GM18867 (cell line): ENCODE results near the gene RNF138.
"Not testable (repeated sequence)": the region's sequence is repeated elsewhere in the genome, so short reads cannot be mapped to it uniquely, and the experiment has no call there.

Experiments
- ATAC-seq: cut with Tn5 transposase; IDR thresholded peaks from one replicate; pipeline ENCODE4 v1.9.1; 2021; ENCODE audit warnings: mild to moderate bottlenecking, moderate library complexity; ENCODE audit not compliant: unreplicated experiment

Gene RNF138

DNA sequence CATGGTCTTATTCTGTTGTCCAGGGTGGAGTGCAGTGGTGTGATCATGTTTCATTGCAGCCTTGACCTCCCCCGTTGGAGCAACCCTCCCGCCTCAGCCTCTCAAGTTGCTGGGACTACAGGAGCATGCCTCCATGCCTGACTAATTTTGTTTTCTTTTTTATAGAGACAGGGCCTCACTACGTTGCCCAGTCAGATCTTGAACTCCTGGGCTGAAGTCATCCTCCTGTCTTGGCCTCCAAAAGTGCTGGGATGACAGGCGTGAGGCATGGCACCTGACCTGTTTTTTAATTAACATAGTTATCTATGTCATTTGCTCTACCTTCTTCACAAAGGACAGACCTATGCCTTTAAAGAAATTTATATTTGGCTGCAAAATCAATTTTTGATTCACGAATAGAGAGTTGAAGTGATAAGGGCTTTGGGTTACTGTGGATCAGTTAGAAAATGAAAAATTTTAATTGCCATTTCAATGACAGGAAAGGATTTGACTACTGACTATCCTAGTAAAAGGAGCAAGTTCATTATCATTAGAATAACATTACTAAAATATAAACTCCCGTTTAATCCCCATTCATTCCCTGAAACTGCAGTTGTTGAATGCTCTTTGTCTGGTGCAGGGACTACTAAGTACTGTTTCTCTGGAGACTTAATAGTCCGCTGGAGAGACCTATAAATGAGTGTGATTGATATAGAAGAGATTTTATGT is 3.7 kb downstream of the RNF138 start:
- no peak for ATAC-seq

DNA sequence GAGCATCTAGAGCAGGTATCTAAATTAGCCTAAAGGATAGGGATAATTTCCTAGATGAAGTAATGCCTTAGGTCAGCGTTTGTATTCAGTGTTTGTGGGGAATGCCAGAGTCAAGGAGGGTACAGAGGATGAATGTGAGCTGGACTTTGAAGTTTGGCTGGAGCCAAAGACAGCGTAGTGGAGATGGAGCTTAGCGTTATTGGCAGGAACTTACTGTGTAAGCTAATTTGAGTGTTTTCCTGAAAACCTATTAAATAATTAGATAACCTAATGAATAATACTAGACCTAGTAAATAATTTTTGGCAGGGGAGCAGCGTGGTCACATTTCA is 4.2 kb downstream of the RNF138 start:
- ATAC-seq: no peak

DNA sequence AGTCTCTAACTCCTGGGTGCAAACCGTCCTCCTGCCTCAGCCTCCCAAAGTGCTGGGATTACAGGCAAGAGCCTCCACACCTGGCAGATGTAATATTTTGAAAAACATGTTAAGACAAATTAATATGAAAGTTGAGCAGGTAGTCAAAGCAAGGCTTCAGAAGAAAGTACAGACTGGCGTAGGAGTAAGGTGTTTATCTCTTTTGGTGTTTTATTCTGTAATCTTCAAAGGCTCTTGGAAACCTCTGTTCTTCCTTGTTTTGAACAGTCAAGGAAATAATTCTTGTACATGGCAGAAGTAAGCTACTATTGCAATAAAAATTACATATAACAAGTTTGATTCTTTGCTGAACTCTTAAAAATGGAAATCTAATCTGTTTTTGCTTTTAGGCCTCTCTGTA is 5.3 kb downstream of the RNF138 start:
- no peak for ATAC-seq

DNA sequence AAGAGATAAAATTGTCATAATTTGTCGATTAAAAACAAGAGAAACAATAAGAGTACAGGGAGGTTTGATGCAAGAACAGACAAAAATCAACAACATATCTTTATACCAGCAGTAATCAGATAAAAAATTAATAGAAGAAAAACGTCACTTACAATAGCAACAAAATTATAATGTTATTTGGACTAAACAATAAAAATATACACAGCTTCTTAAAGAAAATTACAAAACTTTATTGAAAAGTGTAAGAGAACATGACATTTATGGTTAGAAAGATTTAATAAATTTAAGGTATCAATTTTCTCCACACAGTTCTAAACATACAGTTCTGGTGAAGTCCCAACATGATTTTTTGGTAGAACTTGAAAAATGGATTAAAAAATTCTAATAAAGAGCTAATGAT is 12.8 kb downstream of the RNF138 start:
- ATAC-seq: no peak

DNA sequence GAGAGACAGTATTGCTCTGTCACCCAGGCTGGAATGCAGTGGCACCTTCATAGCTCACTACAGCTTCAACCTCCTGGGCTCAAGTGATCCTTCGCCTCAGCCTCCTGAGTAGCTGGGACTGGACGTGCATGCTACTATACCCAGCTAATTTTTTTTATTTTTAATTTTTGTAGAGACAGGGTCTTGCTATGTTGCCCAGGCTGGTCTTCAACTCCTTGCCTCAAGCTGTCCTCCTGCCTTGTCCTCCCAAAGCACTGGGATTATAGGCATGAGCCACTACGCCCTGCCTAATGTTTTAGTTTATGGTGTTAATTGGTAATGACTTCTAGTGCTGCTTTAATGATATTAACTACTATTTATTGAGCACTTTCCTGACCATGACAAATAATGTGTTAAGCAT is 18.3 kb downstream of the RNF138 start:
- no peak for ATAC-seq

DNA sequence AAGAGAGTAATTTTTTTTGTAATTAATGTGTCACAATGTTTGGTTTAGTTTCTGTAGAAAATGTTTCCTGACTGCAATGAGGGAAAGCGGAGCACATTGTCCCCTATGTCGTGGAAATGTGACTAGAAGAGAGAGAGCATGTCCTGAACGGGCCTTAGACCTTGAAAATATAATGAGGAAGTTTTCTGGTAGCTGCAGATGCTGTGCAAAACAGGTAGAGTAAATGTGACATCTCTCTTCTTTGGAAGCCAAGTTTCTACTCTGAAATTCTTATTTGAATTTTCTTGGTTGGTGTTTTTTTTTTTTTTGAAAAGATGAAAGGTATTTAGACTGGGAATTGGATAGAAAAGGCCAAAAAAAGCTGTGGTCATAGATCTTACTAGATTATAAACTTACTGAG is 20.0 kb downstream of the RNF138 start:
- no peak for ATAC-seq

DNA sequence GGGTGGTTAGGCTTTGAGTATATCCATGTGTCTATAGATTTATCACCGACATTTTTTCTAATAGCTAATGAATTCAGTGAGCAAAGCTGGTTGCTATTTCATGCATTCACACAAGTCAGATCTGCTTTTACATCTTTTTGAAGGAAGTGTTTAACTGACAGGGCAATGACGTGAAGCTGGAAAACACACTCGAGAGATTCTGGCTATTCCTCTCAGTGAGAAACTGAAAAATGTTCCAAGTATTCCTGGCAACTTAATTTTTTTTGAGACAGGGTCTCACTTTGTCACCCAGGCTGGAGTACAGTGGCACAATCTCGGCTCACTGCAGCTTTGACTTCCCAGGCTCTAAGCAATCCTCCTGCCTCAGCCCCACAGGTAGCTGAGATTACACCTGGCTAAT is 21.2 kb downstream of the RNF138 start:
- no peak for ATAC-seq

DNA sequence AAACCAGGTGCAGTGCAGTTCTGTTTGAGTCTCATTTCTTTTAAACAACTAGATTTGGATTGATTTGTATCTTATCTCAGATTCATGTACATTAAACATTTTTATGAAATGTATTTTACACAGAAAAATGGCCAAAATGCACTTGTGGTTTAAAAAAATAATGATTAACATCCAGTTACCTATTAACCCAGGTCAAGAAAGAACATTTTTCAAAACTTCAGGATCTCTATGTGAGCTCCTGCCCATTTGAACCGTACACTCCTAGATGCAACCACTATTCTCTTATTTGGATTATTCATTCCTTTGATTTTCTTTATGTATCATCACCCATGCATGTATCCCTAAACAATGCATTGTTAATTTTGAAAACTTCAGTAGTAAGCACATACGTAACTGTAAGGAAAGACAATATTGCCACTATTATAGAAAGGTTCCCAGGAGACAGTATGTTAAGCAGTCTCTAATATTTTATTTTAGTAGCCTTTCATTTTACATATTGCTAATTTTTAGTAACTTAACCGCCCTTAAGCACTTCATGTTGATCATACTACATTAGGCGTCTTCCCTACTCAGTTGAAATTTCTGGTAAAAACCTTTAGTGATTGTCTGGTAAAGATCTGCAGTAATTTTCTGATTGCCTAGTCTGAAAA is 22.7 kb downstream of the RNF138 start:
- no peak for ATAC-seq

DNA sequence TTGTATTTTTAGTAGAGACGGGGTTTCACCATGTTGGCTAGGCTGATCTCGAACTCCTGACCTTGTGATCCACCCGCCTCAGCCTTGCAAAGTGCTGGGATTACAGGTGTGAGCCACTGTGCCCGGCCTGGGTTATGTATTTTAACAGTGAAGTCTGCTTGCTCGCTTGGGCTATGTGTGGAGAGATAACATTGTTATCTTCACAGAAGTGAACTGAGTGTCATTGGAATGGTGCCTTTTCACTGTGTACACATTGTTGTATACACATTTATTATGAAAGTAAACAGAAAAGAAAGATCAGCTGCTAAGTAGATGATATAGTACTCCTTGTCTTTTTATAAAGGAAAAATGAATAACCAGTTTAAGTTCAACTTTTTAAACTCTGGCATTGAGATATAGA is 30.4 kb downstream of the RNF138 start:
- no peak for ATAC-seq

DNA sequence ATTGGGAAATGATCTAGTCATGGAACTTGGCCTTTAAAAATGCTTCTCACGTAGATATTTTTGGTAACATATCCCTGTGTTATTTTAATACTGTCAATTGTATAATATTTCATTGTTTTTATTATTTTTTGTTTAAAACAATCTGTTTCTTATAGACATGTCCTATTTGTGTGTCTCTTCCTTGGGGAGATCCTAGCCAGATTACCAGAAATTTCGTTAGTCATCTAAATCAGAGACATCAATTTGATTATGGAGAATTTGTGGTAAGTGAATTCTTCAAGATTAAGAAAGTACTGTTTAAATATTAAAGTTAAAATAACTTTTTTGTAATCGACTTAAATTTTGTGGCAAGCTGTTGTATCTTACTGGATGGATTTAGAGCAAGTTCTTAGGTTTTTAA is 34.9 kb downstream of the RNF138 start:
- ATAC-seq: no peak

DNA sequence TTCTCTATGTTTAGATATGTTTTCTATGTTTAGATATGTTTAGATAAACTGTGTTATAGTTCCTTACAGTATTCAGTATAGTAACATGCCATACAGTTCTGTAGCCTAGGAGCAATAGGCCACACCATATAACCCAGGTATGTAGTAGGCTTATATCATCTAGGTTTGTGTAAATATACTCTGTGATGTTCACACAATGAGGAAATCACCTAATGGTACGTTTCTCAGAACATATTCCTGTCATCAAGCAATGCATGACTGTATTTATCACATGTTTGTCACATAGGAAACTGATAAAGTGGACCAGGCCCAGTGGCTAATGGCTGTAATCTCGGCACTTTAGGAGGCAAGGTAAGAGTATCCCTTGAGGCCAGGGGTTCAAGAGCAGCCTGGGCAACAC is 44.0 kb downstream of the RNF138 start:
- no peak for ATAC-seq

DNA sequence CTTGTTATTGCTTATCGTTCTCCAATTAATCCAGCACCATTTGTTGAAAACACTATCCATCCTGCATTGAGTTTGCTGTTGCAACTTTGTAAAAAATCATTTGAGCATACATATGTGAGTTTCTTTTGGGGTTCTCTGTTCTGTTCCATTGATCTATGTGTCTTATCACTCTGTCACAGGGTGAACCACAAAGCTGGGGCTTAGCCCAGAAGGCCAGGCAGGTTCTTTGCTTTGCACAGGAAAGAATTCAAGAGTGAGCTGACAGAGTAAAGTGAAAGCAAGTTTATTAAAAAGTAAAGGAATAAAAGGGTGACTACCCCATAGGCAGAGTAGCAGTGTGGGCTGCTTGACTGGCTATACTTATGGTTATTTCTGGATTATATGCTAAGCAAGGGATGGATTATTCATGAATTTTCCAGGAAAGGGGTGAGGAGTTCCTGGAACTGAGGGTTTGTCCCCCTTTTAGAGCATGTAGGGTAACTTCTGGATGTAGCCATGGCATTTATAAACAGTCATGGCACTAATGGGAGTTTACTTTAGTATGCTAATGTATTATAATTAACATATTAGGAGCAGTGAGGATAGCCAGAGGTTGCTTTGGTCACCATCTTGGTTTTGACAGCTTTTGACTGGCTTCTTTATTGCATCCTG is 46.8 kb downstream of the RNF138 start:
- ATAC-seq: no peak

DNA sequence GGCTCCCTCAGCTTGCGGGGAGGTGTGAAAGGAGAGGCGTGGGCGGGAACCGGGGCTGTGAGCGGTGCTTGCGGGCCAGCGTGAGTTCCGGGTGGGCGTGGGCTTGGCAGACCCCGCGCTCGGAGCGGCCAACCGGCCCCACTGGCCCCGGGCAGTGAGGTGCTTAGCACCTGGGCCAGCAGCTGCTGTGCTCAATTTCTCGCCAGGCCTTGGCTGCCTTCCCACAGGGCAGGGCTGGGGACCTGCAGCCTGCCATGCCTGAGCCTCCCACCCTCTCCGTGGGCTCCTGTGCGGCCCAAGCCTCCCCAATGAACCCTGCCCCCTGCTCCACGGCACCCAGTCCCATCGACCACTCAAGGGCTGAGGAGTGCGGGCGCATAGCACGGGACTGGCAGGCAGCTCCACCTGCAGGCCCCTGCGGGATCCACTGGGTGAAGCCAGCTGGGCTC is 48.2 kb downstream of the RNF138 start:
- ATAC-seq: no peak

DNA sequence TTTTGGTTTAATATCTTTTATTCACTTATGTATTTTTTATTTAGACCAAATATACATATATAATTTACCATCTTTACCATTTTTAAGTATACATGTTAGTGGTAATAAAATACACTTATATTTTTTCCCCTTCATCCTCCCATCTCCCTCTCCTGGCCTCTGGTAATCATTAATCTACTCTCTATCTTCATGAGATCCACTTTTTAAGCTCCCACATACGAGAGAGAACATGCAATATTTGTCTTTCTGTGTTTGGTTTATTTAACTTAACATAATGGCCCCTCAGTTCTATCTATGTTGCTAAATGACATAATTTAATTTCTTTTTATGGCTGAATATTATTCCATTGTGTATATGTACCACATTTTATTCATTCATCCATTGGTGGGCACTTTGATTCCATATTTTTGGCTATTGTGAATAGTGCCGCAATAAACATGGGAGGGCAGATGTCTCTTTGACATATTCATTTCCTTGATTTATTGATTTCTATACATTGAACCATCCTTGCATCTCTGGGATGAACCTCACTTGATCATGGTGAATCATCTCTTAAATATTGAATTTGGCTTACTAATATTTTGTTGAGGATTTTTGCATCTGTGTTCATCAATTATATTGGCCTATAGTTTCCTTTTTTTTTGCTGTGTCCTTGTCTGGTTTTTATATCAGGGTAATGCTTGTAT is 56.7 kb downstream of the RNF138 start:
- ATAC-seq: no peak

DNA sequence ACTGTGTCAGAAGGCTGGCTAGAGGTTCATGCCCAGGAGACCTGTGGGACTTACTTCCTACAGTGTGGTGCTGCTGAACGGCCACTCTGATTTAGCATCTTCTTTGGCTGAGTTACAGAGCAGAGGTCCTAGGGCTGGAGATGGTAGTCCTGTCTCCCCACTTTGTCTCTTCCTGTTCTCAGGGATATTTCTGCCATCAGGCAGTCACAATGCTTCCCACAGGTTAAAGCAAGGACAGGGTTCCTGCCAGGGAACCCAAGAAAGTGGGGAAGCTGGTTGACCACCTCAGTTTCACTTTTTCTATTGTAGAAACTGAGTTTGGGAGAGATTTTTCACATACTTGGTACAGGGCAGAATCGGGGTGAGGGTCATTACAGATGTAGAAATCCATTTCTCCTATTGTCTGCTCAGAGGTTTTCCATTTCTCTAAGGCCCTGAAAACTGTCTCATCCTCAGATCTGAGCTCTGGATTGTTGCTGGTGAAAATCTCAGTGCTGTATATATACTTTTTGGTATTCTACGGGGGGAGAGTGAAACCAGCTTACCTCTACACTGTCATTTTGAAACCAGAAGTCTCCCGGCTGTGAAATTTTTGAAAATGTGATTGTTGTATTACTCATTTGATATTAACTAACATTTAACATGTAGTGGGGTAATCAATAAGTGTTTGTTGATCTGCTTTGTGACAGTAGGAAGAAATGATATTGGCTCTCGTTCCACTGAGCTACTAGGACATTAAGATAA is 61.2 kb downstream of the RNF138 start:
- peak; percentile 90 for ATAC-seq

DNA sequence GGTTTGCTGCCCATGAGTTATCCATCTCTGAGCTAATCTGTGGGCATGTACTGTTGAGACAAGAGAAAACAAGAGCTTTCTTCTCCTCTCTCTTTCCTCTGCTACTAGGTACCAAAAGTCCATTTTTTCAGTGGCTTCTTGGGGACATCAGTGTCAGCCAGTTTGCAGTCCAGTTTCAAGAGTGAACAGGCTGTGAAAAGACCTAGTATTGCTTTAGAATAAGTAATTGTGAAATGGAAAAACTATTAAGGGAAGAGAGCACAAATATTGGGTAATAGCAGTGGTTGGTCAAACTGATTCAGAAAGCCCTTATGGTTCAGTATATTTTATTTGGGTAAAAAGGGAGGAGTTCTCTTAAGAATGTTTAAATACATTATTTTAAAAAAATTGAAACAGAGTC is 65.2 kb downstream of the RNF138 start:
- no peak for ATAC-seq

DNA sequence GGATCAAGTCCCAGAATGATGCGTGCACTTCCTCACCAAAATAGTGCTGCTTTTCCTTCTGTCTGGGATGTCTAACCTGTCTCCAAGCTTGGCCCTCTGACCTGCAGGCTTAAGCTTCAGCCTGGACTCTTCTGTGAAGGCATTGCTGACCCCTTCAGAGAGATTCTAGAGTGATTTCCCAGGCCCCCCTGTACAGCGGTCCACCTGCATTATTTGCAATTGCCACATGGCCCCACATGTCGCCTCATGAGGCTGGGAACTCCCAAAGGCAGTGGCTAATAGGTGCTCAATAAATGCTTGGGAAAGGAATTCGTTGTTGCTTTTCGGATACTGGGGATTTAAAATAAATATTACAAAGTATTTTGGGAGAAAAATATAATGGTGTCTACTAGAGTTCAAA is 65.9 kb downstream of the RNF138 start:
- ATAC-seq: no peak

DNA sequence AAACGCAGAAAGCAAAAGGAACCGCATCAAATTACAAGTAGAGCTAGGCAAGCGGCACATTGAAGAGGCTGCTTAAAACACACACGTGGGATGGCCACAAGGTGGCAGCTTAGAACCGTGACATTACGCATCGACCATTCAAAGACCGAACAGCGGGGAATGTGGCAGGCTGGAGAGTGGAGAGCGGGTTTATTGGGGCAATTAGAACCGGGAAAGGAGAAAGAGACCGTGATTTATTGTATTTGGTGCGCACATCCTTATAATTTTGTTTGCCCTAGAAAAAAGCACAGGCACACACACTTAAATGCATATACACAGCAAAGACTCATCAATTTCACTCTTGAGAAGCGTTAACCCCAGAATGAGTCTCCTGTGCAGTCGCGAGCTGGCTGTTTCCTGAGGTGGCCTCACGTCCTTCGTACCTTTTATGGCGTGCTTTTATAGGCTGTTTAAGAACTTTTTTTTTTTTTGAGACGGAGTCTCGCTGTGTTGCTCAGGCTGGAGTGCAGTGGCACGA is 66.5 kb downstream of the RNF138 start:
- ATAC-seq: peak; percentile 92

DNA sequence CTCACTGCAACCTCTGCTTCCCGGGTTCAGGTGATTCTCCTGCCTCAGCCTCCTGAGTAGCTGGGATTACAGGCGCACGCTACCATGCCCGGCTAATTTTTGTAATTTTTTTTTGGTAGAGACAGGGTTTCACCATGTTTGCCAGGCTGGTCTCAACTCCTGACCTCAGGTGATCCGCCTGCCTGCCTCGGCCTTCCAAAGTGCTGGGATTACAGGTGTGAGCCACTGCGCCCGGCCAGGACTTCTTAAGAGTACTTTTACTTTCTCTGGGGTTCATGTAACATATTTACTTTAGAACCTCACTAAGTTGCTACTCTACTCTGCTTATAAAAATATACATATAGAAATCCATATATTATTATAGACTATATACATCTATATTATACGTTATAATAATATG is 67.0 kb downstream of the RNF138 start:
- ATAC-seq: not testable (repeated sequence)

DNA sequence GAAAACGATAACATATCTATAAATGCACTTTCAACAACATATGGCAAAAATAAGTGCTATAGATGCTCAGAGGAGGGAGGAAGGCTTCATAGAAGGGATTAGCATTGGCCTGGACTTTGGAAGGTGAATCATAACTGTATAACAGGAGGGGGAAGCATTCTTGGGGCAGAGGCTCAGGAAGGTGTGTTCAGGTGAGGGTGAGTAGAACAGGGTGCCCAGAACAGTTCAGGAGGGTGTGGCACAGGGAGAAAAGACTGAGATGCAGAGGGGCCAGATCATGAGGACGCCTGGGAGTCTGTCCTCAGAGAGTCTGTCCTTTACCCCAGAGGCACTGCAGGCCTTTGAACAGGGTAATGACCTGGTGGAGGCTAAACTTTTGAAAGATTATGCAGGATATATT is 68.9 kb downstream of the RNF138 start:
- no peak for ATAC-seq
